HG02798 (cell line): ENCODE measurements around the gene OR8B8.
"Not testable (repeated sequence)": the region's sequence is repeated elsewhere in the genome, so short reads cannot be mapped to it uniquely, and the experiment has no call there.

ENCODE experiments used
- ATAC-seq: cut with Tn5 transposase; IDR thresholded peaks from one replicate; pipeline ENCODE4 v1.9.1; 2021; ENCODE audit warnings: mild to moderate bottlenecking; ENCODE audit not compliant: unreplicated experiment, poor library complexity

OR8B8 gene

GRCh38 chr11:124442847-124443246, 2.6 kb downstream of the OR8B8 start:
- no peak for ATAC-seq

GRCh38 chr11:124442442-124442841, 3.1 kb downstream of the OR8B8 start:
- no peak for ATAC-seq

- ATAC-seq, result no peak
Observed at GRCh38 chr11:124441519-124441918, 4.0 kb downstream of the OR8B8 start.

GRCh38 chr11:124441081-124441480, 4.4 kb downstream of the OR8B8 start:
- ATAC-seq, result no peak

GRCh38 chr11:124440608-124441007, 4.9 kb downstream of the OR8B8 start:
- no peak for ATAC-seq

GRCh38 chr11:124434699-124435098, 10.8 kb downstream of the OR8B8 start:
- no peak for ATAC-seq

- no peak for ATAC-seq
Observed at GRCh38 chr11:124429599-124429998, 15.9 kb downstream of the OR8B8 start.

- no peak for ATAC-seq
Observed at GRCh38 chr11:124424384-124424921, 21.0 kb downstream of the OR8B8 start, which contains the start of gene OR8B4. OR8B4 (minus strand) TSS chr11:124424871; CDS start chr11:124424871, 0 bp downstream.

- ATAC-seq, result no peak
Observed at GRCh38 chr11:124421043-124421442, 24.5 kb downstream of the OR8B8 start.

- peak; percentile 49 for ATAC-seq
Observed at GRCh38 chr11:124415356-124415923, 30.1 kb downstream of the OR8B8 start.

GRCh38 chr11:124409906-124410305, 35.6 kb downstream of the OR8B8 start:
- no peak for ATAC-seq

GRCh38 chr11:124405581-124405980, 39.9 kb downstream of the OR8B8 start:
- no peak for ATAC-seq

- ATAC-seq, result not testable (repeated sequence)
Observed at GRCh38 chr11:124403186-124403585, 42.3 kb downstream of the OR8B8 start.

- peak; percentile 90 for ATAC-seq
Observed at GRCh38 chr11:124402326-124402922, 43.1 kb downstream of the OR8B8 start.

- no peak for ATAC-seq
Observed at GRCh38 chr11:124398924-124399323, 46.6 kb downstream of the OR8B8 start, which contains the start of gene OR8B3. OR8B3 (minus strand) TSS chr11:124399024; CDS start chr11:124397351, 1,673 bp downstream.

GRCh38 chr11:124396847-124397246, 48.6 kb downstream of the OR8B8 start:
- ATAC-seq, result not testable (repeated sequence)

GRCh38 chr11:124394408-124394807, 51.1 kb downstream of the OR8B8 start:
- ATAC-seq, result no peak
